Erythroblast (primary cell): ENCODE measurements around the gene FOXD4.
"Not testable (repeated sequence)": the region's sequence is repeated elsewhere in the genome, so short reads cannot be mapped to it uniquely, and the experiment has no call there.

Source experiments
- GATA1 ChIP-seq: IDR thresholded peaks from 2 replicates; pipeline ENCODE4 v1.6.1; 2011; ENCODE audit warnings: low read depth, mild to moderate bottlenecking, control low read depth, low read length, moderate library complexity
- POLR2A ChIP-seq: IDR thresholded peaks from 2 replicates; pipeline ENCODE4 v1.6.1; 2011; ENCODE audit warnings: mild to moderate bottlenecking, low read length

DNA sequence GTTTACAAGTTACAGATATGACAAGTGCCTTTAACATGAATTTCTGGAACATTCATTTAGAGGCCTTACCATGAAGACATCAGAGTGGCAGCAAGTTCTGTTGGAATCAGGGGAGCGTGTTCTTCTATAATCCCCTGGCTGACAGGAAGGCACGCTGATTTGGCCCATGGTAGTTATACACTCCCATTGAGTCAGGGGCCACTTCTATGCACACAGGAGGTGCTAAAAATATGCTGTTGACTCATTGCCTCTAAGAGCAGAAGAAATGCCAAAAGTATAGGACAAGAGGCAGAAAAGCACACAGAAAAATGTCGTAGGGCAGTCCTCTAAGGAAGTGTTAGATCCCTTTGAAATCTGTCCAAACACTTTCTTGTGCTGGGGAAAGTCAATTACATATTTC is 39.9 kb downstream of the FOXD4 start:
- TF ChIP-seq POLR2A, GATA1: not testable (repeated sequence)
